K562 (cell line): ENCODE data around the gene ARMC9. TPM values are rescaled to one million over a fixed set of nuclear protein-coding genes. Genes with fewer than 3 reads are reported as not detected.

Source experiments
- CXXC5 ChIP-seq: fragments of 250-450 bp; sonication (Bioruptor Pico); IDR thresholded peaks from 2 replicates; pipeline ENCODE4 v1.8.0; 2022; ENCODE audit warnings: inconsistent platforms, mild to moderate bottlenecking, moderate library complexity
- polyA plus RNA-seq, 8 experiments: library from polyadenylated mRNA; depleted of rRNA in 4 of 8; stranded (reverse) in 5 of 8; unstranded in 3 of 8; fragments of >200 nt; fragmentation: Nextera tagmentation in 2 of 8; fragmentation: Illumina TruSeq in 1 of 8; extraction: Ambion mirVana in 2 of 8; extraction: Trizol in 1 of 8; gene quantifications; 2 replicates each; pipeline versions ENCODE4 v1.2.1 to v1.2.3, GENCODE V29; 2011 to 2014; ENCODE audit warnings: inconsistent platforms in 1 of 8, missing spikeins in 1 of 8
- total RNA-seq, 7 experiments: library from RNA; depleted of rRNA in 6 of 7; stranded (reverse); fragments of >200 nt in 6 of 7; fragmentation: Illumina TruSeq in 2 of 7; extraction: Trizol in 2 of 7; gene quantifications; 2 replicates each; pipeline versions ENCODE4 v1.2.1 to v1.2.3, GENCODE V29; 2011 to 2021; ENCODE audit warnings: low replicate concordance in 1 of 7
- TF ChIP-seq, protein P1 (sequence below): fragments of 450-650 bp; IDR thresholded peaks from 2 replicates; pipeline ENCODE4 v1.6.1; 2016; ENCODE audit warnings: mild to moderate bottlenecking, moderate library complexity
- TF ChIP-seq, protein P2 (sequence below): sonication (generic); formaldehyde crosslinking; IDR thresholded peaks from 2 replicates; pipeline ENCODE4 v1.8.0; 2022; ENCODE audit warnings: missing genetic modification reagents, mild to moderate bottlenecking, moderate library complexity, borderline replicate concordance
- TF ChIP-seq, protein P3 (sequence below): fragments of 450-650 bp; IDR thresholded peaks from 2 replicates; pipeline ENCODE4 v1.6.1; 2016; ENCODE audit warnings: low read depth

ARMC9 gene
- total and polyA plus RNA-seq, 9 of the 15 experiments (the other 6 are each of a cell fraction or from before 2014, with no cell fraction given), result 0.36 to 2.3 (median 1.1) TPM

DNA sequence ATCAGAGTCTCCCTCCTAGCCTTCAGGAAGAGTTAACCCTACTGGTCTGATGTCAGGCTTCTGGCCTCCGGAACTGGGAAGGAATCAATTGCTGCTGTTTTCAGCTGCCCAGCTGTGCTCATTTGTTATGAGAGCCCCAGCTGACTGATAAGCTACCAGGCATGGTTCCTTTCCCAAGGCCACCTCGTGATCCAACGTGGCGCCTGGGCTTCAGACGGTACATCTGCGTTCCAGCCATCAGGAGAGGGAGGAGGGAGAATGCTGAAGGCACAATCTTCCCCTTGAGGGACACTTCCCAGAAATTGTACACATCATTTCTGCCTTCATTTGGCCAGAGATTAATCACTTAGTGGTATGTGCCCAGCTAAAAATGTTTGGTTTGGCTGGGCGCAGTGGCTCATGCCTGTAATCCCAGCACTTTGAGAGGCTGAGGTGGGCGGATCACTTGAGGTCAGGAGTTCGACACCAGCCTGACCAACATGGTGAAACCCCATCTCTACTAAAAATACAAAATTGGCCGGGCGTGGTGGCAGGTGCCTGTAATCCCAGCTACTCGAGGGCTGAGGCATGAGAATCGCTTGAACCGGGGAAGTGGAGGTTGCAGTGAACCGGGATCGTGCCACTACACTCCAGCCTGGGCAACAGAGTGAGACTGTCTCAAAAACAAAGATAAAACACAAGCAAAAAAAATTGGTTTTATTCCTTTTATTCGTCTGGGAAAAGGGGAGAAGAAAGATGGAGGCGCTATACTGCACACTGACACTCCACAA is 10.5 kb upstream of the ARMC9 start (continued):
- TF ChIP-seq, protein P1, sequence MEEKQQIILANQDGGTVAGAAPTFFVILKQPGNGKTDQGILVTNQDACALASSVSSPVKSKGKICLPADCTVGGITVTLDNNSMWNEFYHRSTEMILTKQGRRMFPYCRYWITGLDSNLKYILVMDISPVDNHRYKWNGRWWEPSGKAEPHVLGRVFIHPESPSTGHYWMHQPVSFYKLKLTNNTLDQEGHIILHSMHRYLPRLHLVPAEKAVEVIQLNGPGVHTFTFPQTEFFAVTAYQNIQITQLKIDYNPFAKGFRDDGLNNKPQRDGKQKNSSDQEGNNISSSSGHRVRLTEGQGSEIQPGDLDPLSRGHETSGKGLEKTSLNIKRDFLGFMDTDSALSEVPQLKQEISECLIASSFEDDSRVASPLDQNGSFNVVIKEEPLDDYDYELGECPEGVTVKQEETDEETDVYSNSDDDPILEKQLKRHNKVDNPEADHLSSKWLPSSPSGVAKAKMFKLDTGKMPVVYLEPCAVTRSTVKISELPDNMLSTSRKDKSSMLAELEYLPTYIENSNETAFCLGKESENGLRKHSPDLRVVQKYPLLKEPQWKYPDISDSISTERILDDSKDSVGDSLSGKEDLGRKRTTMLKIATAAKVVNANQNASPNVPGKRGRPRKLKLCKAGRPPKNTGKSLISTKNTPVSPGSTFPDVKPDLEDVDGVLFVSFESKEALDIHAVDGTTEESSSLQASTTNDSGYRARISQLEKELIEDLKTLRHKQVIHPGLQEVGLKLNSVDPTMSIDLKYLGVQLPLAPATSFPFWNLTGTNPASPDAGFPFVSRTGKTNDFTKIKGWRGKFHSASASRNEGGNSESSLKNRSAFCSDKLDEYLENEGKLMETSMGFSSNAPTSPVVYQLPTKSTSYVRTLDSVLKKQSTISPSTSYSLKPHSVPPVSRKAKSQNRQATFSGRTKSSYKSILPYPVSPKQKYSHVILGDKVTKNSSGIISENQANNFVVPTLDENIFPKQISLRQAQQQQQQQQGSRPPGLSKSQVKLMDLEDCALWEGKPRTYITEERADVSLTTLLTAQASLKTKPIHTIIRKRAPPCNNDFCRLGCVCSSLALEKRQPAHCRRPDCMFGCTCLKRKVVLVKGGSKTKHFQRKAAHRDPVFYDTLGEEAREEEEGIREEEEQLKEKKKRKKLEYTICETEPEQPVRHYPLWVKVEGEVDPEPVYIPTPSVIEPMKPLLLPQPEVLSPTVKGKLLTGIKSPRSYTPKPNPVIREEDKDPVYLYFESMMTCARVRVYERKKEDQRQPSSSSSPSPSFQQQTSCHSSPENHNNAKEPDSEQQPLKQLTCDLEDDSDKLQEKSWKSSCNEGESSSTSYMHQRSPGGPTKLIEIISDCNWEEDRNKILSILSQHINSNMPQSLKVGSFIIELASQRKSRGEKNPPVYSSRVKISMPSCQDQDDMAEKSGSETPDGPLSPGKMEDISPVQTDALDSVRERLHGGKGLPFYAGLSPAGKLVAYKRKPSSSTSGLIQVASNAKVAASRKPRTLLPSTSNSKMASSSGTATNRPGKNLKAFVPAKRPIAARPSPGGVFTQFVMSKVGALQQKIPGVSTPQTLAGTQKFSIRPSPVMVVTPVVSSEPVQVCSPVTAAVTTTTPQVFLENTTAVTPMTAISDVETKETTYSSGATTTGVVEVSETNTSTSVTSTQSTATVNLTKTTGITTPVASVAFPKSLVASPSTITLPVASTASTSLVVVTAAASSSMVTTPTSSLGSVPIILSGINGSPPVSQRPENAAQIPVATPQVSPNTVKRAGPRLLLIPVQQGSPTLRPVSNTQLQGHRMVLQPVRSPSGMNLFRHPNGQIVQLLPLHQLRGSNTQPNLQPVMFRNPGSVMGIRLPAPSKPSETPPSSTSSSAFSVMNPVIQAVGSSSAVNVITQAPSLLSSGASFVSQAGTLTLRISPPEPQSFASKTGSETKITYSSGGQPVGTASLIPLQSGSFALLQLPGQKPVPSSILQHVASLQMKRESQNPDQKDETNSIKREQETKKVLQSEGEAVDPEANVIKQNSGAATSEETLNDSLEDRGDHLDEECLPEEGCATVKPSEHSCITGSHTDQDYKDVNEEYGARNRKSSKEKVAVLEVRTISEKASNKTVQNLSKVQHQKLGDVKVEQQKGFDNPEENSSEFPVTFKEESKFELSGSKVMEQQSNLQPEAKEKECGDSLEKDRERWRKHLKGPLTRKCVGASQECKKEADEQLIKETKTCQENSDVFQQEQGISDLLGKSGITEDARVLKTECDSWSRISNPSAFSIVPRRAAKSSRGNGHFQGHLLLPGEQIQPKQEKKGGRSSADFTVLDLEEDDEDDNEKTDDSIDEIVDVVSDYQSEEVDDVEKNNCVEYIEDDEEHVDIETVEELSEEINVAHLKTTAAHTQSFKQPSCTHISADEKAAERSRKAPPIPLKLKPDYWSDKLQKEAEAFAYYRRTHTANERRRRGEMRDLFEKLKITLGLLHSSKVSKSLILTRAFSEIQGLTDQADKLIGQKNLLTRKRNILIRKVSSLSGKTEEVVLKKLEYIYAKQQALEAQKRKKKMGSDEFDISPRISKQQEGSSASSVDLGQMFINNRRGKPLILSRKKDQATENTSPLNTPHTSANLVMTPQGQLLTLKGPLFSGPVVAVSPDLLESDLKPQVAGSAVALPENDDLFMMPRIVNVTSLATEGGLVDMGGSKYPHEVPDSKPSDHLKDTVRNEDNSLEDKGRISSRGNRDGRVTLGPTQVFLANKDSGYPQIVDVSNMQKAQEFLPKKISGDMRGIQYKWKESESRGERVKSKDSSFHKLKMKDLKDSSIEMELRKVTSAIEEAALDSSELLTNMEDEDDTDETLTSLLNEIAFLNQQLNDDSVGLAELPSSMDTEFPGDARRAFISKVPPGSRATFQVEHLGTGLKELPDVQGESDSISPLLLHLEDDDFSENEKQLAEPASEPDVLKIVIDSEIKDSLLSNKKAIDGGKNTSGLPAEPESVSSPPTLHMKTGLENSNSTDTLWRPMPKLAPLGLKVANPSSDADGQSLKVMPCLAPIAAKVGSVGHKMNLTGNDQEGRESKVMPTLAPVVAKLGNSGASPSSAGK, result peak; percentile 24; the same call in 1 of the 2 replicates
- no peak for TF ChIP-seq CXXC5 (CRISPR knock-in tag)
- TF ChIP-seq, protein P2, sequence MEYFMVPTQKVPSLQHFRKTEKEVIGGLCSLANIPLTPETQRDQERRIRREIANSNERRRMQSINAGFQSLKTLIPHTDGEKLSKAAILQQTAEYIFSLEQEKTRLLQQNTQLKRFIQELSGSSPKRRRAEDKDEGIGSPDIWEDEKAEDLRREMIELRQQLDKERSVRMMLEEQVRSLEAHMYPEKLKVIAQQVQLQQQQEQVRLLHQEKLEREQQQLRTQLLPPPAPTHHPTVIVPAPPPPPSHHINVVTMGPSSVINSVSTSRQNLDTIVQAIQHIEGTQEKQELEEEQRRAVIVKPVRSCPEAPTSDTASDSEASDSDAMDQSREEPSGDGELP (CRISPR knock-in tag), result peak; percentile 91
- TF ChIP-seq, protein P3, sequence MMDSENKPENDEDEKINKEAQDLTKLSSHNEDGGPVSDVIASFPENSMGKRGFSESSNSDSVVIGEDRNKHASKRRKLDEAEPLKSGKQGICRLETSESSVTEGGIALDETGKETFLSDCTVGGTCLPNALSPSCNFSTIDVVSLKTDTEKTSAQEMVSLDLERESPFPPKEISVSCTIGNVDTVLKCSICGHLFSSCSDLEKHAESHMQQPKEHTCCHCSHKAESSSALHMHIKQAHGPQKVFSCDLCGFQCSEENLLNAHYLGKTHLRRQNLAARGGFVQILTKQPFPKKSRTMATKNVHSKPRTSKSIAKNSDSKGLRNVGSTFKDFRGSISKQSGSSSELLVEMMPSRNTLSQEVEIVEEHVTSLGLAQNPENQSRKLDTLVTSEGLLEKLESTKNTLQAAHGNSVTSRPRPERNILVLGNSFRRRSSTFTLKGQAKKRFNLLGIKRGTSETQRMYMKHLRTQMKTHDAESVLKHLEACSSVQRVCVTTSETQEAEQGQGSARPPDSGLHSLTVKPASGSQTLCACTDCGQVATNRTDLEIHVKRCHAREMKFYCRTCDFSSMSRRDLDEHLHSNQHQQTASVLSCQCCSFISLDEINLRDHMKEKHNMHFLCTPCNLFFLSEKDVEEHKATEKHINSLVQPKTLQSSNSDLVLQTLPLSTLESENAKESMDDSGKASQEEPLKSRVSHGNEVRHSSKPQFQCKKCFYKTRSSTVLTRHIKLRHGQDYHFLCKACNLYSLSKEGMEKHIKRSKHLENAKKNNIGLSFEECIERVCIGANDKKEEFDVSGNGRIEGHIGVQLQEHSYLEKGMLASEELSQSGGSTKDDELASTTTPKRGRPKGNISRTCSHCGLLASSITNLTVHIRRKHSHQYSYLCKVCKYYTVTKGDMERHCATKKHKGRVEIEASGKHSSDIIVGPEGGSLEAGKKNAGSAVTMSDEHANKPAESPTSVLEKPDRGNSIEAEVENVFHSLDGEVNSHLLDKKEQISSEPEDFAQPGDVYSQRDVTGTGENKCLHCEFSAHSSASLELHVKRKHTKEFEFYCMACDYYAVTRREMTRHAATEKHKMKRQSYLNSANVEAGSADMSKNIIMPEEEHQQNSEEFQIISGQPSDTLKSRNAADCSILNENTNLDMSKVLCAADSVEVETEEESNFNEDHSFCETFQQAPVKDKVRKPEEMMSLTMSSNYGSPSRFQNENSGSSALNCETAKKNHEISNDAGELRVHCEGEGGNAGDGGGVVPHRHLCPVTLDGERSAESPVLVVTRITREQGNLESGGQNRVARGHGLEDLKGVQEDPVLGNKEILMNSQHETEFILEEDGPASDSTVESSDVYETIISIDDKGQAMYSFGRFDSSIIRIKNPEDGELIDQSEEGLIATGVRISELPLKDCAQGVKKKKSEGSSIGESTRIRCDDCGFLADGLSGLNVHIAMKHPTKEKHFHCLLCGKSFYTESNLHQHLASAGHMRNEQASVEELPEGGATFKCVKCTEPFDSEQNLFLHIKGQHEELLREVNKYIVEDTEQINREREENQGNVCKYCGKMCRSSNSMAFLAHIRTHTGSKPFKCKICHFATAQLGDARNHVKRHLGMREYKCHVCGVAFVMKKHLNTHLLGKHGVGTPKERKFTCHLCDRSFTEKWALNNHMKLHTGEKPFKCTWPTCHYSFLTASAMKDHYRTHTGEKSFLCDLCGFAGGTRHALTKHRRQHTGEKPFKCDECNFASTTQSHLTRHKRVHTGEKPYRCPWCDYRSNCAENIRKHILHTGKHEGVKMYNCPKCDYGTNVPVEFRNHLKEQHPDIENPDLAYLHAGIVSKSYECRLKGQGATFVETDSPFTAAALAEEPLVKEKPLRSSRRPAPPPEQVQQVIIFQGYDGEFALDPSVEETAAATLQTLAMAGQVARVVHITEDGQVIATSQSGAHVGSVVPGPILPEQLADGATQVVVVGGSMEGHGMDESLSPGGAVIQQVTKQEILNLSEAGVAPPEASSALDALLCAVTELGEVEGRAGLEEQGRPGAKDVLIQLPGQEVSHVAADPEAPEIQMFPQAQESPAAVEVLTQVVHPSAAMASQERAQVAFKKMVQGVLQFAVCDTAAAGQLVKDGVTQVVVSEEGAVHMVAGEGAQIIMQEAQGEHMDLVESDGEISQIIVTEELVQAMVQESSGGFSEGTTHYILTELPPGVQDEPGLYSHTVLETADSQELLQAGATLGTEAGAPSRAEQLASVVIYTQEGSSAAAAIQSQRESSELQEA, result no peak
